GM12878 (cell line): Measurements from ENCODE around the gene LARP4B. TPM values are rescaled to one million over a fixed set of nuclear protein-coding genes. Genes with fewer than 3 reads are reported as not detected.

Source experiments
- ATAC-seq: fragments of 200-7000 bp; cut with Tn5 transposase; 3 replicates; pipeline ENCODE4 v1.9.1; 2020; ENCODE audit warnings: mild to moderate bottlenecking, moderate library complexity
- BruUV-seq: library from RNA; stranded (reverse); fragments of 400-500 nt; replicated peaks from 2 replicates; lab custom pipeline; 2021; lab: Mats Ljungman, UMichigan
- CTCF ChIA-PET: fragments of 300-600 bp; sonication (Branson Sonifier 250); formaldehyde crosslinking; extraction: SDS; loops from one replicate; lab custom pipeline; 2021; ENCODE audit warnings: inconsistent platforms; lab: Yijun Ruan, JAX
- POLR2A ChIA-PET: fragments of 350-600 bp; formaldehyde crosslinking; extraction: SDS; loops from one replicate; lab custom pipeline; 2021; ENCODE audit warnings: inconsistent platforms; lab: Charles Lee
- RAD21 ChIA-PET: fragments of 300-600 bp; sonication (Branson Sonifier 250); formaldehyde crosslinking; loops from one replicate; lab custom pipeline; 2023; ENCODE audit warnings: antibody characterized with exemption; ENCODE audit not compliant: unreplicated experiment; lab: Charles Lee
- SMC1A ChIA-PET: fragments of 300-600 bp; sonication (Branson Sonifier 250); formaldehyde crosslinking; loops from one replicate; lab custom pipeline; 2023; ENCODE audit not compliant: unreplicated experiment, uncharacterized antibody; lab: Charles Lee
- DNase-seq: peaks from one replicate; pipeline ENCODE4 v3.0.0-alpha.2; 2011; ENCODE audit warnings: low read depth, low spot score
- FAIRE-seq: peaks from 3 replicates; lab custom pipeline; 2011; peaks lifted over from hg19 to GRCh38; lab: Jason Lieb, UNC
- H2AFZ ChIP-seq: 2 replicates; pipeline ENCODE4 v1.6.0; 2011; ENCODE audit warnings: low read depth, low read length, control low read depth; ENCODE audit not compliant: control insufficient read depth
- H3K27ac ChIP-seq: 2 replicates; pipeline ENCODE4 v1.5.1; 2011; ENCODE audit warnings: control low read depth; ENCODE audit not compliant: control insufficient read depth, insufficient read depth
- H3K27me3 ChIP-seq, 2 experiments: replicated peaks in 1 of 2; 2 replicates each; pipeline versions ENCODE4 v1.6.0 to v1.6.1; 2011; ENCODE audit warnings: low read length in 1 of 2; ENCODE audit not compliant: control insufficient read depth in 2 of 2, insufficient read depth in 2 of 2
- H3K36me3 ChIP-seq, 2 experiments: 2 replicates each; pipeline ENCODE4 v1.5.1; 2011; ENCODE audit warnings: low read length in 1 of 2; ENCODE audit not compliant: control insufficient read depth in 2 of 2, insufficient read depth in 2 of 2
- H3K4me1 ChIP-seq: 2 replicates; pipeline ENCODE4 v1.6.1; 2011; ENCODE audit warnings: mild to moderate bottlenecking, low read length, moderate library complexity, mixed read lengths; ENCODE audit not compliant: control insufficient read depth, insufficient read depth
- H3K4me2 ChIP-seq: 2 replicates; pipeline ENCODE4 v1.6.0; 2011; ENCODE audit warnings: control low read depth; ENCODE audit not compliant: control insufficient read depth, insufficient read depth
- H3K4me3 ChIP-seq: fragments of 200-600 bp; sonication (generic); 2 replicates; pipeline ENCODE4 v1.5.1; 2016
- H3K79me2 ChIP-seq: 2 replicates; pipeline ENCODE4 v1.6.0; 2011; ENCODE audit warnings: low read length; ENCODE audit not compliant: control insufficient read depth, insufficient read depth
- H3K9ac ChIP-seq: 2 replicates; pipeline ENCODE4 v1.8.0; 2011; ENCODE audit warnings: low read length, control low read depth, mixed read lengths; ENCODE audit not compliant: control insufficient read depth, insufficient read depth
- H3K9me3 ChIP-seq: replicated peaks from 3 replicates; pipeline ENCODE4 v1.5.1; 2011; ENCODE audit warnings: mild to moderate bottlenecking, low read length; ENCODE audit not compliant: control insufficient read depth, insufficient read depth
- H4K20me1 ChIP-seq: 2 replicates; pipeline ENCODE4 v1.6.0; 2011; ENCODE audit not compliant: control insufficient read depth, insufficient read depth
- ATF3 ChIP-seq: IDR thresholded peaks from 2 replicates; pipeline ENCODE4 v1.6.1; 2011; ENCODE audit warnings: low read depth, mild to moderate bottlenecking, low read length, moderate library complexity, borderline replicate concordance; ENCODE audit errors: extremely low read depth
- MEF2B ChIP-seq: fragments of 450-650 bp; IDR thresholded peaks from 2 replicates; pipeline ENCODE4 v1.6.1; 2018; ENCODE audit warnings: mild to moderate bottlenecking, moderate library complexity; ENCODE audit not compliant: partially characterized antibody, poor library complexity, severe bottlenecking
- MYC ChIP-seq: IDR thresholded peaks from 2 replicates; pipeline ENCODE4 v1.6.1; 2011; ENCODE audit warnings: mild to moderate bottlenecking, low read length, moderate library complexity, inconsistent platforms; ENCODE audit not compliant: insufficient read depth, insufficient replicate concordance, insufficient read length, severe bottlenecking
- PAX8 ChIP-seq: fragments of 450-650 bp; IDR thresholded peaks from 2 replicates; pipeline ENCODE4 v1.6.1; 2017; ENCODE audit warnings: mild to moderate bottlenecking, moderate library complexity
- RAD51 ChIP-seq: fragments of 450-650 bp; IDR thresholded peaks from 2 replicates; pipeline ENCODE4 v1.6.1; 2016; ENCODE audit warnings: moderate library complexity, mild to moderate bottlenecking, inconsistent platforms
- RB1 ChIP-seq: fragments of 450-650 bp; formaldehyde crosslinking; IDR thresholded peaks from 2 replicates; pipeline ENCODE4 v1.6.1; 2017; ENCODE audit warnings: mild to moderate bottlenecking, borderline replicate concordance
- SMC3 ChIP-seq: IDR thresholded peaks from 2 replicates; pipeline ENCODE4 v1.6.1; 2011; ENCODE audit warnings: low read length, improper control_type of control experiment, borderline replicate concordance
- SRF ChIP-seq, 2 experiments: IDR thresholded peaks; 2 replicates each; pipeline ENCODE4 v1.6.1; 2011; ENCODE audit warnings: low read depth in 2 of 2, low read length in 2 of 2, mild to moderate bottlenecking in 1 of 2, moderate library complexity in 1 of 2
- STAT3 ChIP-seq: IDR thresholded peaks from 2 replicates; pipeline ENCODE4 v1.6.1; 2011; ENCODE audit warnings: low read depth, low read length, improper control_type of control experiment
- TARDBP ChIP-seq: IDR thresholded peaks from 2 replicates; pipeline ENCODE4 v1.6.1; 2016; ENCODE audit warnings: borderline replicate concordance
- USF2 ChIP-seq: IDR thresholded peaks from 2 replicates; pipeline ENCODE4 v1.6.1; 2011; ENCODE audit warnings: low read depth, low read length, improper control_type of control experiment, borderline replicate concordance
- WGBS: methylation state at CpG from one replicate; pipeline ENCODE4 v1.1.6; 2016; ENCODE audit warnings: low lambda C conversion rate; ENCODE audit not compliant: insufficient replicate concordance, insufficient coverage; ENCODE audit errors: missing lambda C conversion rate; 5-methylcytosine and 5-hydroxymethylcytosine counted together
- in situ Hi-C: fragments of 300-500 bp; cut with MboI; formaldehyde crosslinking; loops from 9 replicates; pipeline ENCODE4 v1.14.3; 2018; ENCODE audit warnings: mixed read lengths
- intact Hi-C: fragments of 100-400 bp; cut with micrococcal nuclease; formaldehyde crosslinking; loops from one replicate; pipeline ENCODE4 v1.14.2; 2022; ENCODE audit not compliant: unreplicated experiment
- polyA plus RNA-seq, 11 experiments: library from polyadenylated mRNA; depleted of rRNA in 4 of 11; unstranded in 6 of 11; stranded (reverse) in 5 of 11; fragments of >200 nt; fragmentation: Nextera tagmentation in 4 of 11; fragmentation: Illumina TruSeq in 1 of 11; extraction: Ambion mirVana in 4 of 11; extraction: Trizol in 1 of 11; gene quantifications; 1 replicate in 1 of 11; 2 replicates in 10 of 11; pipeline versions ENCODE4 v1.2.1 to v1.2.3, GENCODE V29; 2011 to 2016; ENCODE audit warnings: inconsistent platforms in 2 of 11, missing spikeins in 2 of 11, low read depth in 1 of 11
- total RNA-seq, 4 experiments: library from RNA; depleted of rRNA in 3 of 4; stranded (reverse); fragments of >200 nt in 3 of 4; fragmentation: Illumina TruSeq in 1 of 4; extraction: Trizol in 1 of 4; gene quantifications; 2 replicates each; pipeline versions ENCODE4 v1.2.1 to v1.2.3, GENCODE V29; 2013 to 2021

The LARP4B gene
- total and polyA plus RNA-seq, 10 of the 15 experiments (the other 5 are each of a cell fraction or from before 2014, with no cell fraction given) = 10.5 to 119 (median 39.4) TPM

- ChIA-PET CTCF (no interaction called here), POLR2A (no interaction called here)
- no peak overlapping the region for H2AFZ ChIP-seq
- no peak for TF ChIP-seq USF2
- TF ChIP-seq ATF3 = no peak
- TF ChIP-seq RAD51 = no peak
- TF ChIP-seq RB1 = no peak
- TF ChIP-seq MEF2B = no peak
- no peak for TF ChIP-seq STAT3
- TF ChIP-seq SRF (IDR thresholded peaks at IDR 0.05; ENCODE audit: low read depth in 2 of 2, low read length in 2 of 2) = no peak
- TF ChIP-seq SMC3 = no peak
- TF ChIP-seq TARDBP = no peak
- no peak for TF ChIP-seq MYC
- no peak for TF ChIP-seq PAX8
- TF ChIP-seq, all 136 proteins: peak for 0
- H3K4me2 ChIP-seq = no peak overlapping the region
- H3K27ac ChIP-seq = no peak overlapping the region
- no peak for DNase-seq
- no peaks in the 10 kb centered on the region for H3K9me3 ChIP-seq
- peaks cover 0 to 2% of the 10 kb centered on the region in 2 experiments for H3K27me3 ChIP-seq
- H3K4me1 ChIP-seq = no peaks in the 10 kb centered on the region
- no peak for FAIRE-seq
- no peaks in the 10 kb centered on the region for H3K36me3 ChIP-seq
- H3K9ac ChIP-seq = no peak overlapping the region
- no peak for ATAC-seq
- no peak overlapping the region for H3K4me3 ChIP-seq
- SMC1A ChIA-PET = no interaction called here
- no peaks in the 10 kb centered on the region for H4K20me1 ChIP-seq
- intact Hi-C loops (no loop called here), in situ Hi-C loops (no loop called here)
- RAD21 ChIA-PET = no interaction called here
- BruUV-seq = no TSS peak
- WGBS = 68% methylated on average over 20 of the region's 21 CpGs
- H3K79me2 ChIP-seq = no peaks in the 10 kb centered on the region
Observed at GRCh38 chr10:954396-954795, 22.9 kb upstream of the LARP4B start.
